GM10248 (cell line): Measurements from ENCODE around the gene SF3B5.

Experiments
- CTCF ChIA-PET: fragments of 300-600 bp; sonication (Branson Sonifier 250); formaldehyde crosslinking; extraction: SDS; loops from one replicate; lab custom pipeline; 2021; ENCODE audit warnings: antibody characterized with exemption; lab: Yijun Ruan, JAX
- POLR2A ChIA-PET: fragments of 350-650 bp; sonication (Branson Sonifier 250); formaldehyde crosslinking; extraction: SDS; loops from one replicate; lab custom pipeline; 2020; ENCODE audit warnings: antibody characterized with exemption; lab: Yijun Ruan, JAX
- DNase-seq: peaks from one replicate; pipeline ENCODE4 v3.0.0; 2012; ENCODE audit errors: extremely low spot score
- CTCF ChIP-seq: IDR thresholded peaks from 2 replicates; pipeline ENCODE4 v1.5.1; 2012; ENCODE audit warnings: mild to moderate bottlenecking, low read depth; ENCODE audit errors: extremely low read depth, missing control alignments, control extremely low read depth

Gene SF3B5

DNA sequence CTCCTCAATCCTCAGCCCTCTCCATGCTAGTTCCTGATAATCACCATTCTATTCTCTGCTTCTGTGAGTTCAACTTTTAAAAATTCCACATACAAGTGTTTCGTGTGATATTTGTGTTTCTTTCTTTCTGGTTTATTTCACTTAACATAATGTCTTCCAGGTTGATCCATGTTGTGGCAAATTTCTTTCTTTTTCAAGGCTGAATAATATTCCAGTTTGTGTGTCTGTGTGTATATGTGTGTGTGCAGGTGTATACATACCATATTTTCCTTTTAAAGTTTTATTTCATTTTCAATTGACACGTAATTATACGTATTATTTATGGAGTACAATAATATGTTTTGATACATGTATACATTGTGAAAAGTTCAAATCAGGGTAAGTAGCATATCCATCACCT lies 19.8 kb upstream of the SF3B5 start:
- no peak for DNase-seq
- ChIA-PET CTCF (interaction anchor here (1.0 to 2.1 kb wide), 5 partner anchors 8 to 540 kb away, joined by 3 to 9 read pairs (median 4); no protein-coding TSS in a partner anchor), POLR2A (no interaction called here)
- TF ChIP-seq CTCF, result no peak

GRCh38 chr6:144113366-144113765 lies 18.0 kb upstream of the SF3B5 start:
- TF ChIP-seq CTCF, result no peak
- ChIA-PET POLR2A (no interaction called here), CTCF (interaction anchor here (1.0 to 2.1 kb wide), 6 partner anchors 8 to 364 kb away, joined by 3 to 9 read pairs (median 4); no protein-coding TSS in a partner anchor)
- no peak for DNase-seq

- POLR2A ChIA-PET, result no interaction called here
- no peak for DNase-seq
- no peak for TF ChIP-seq CTCF
- CTCF ChIA-PET, result interaction anchor here (0.9 to 1.6 kb wide), 3 partner anchors 13 to 534 kb away, joined by 3 read pairs; no protein-coding TSS in a partner anchor
Measured at GRCh38 chr6:144110210-144110609, 14.8 kb upstream of the SF3B5 start.

GRCh38 chr6:144106206-144106605 lies 10.8 kb upstream of the SF3B5 start:
- POLR2A ChIA-PET, result no interaction called here
- CTCF ChIA-PET, result interaction anchor here (0.8 to 4.4 kb wide), 8 partner anchors 8 to 150 kb away, joined by 3 to 31 read pairs (median 3); no protein-coding TSS in a partner anchor

DNA sequence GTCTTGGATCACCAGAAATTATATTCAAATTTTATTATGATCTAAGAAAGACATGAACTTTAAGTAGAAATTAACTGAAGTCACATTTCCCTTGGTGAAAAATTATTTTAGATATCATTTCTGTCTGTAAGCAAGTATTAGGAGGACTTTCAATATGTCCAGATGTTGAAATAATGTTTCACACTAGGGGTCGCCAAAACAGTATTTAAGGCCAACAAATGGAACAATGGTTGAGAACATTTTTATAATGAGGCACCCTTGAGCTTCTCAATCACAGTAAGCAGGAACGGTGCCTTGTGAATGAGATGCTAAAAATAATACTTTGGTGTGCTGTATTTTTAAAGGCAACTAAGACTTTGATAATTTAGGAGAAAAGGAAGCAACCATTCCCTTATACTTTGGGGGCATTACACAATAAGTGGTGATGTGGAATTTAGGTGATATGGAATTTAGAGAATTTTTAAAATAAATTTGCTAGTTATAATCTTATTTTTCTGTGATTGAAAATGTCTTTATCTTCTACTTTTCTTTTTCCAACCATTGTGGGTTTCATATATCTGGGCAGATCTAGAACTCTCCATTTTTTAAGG lies 9.6 kb upstream of the SF3B5 start:
- ChIA-PET POLR2A (no interaction called here), CTCF (interaction anchor here (0.6 to 4.4 kb wide), 20 partner anchors 9 to 1153 kb away, joined by 3 to 31 read pairs (median 3); no protein-coding TSS in a partner anchor)
- peak; percentile 70 for DNase-seq
- TF ChIP-seq CTCF, result peak; percentile 67

More at GRCh38 chr6:144106206-144106605, 10.8 kb upstream of the SF3B5 start:
- no peak for TF ChIP-seq CTCF
- DNase-seq, result no peak

GRCh38 chr6:144104488-144104887 lies 9.1 kb upstream of the SF3B5 start:
- ChIA-PET POLR2A (no interaction called here), CTCF (interaction anchor here (0.8 to 4.4 kb wide), 11 partner anchors 10 to 382 kb away, joined by 3 to 31 read pairs (median 6); no protein-coding TSS in a partner anchor)
- no peak for TF ChIP-seq CTCF
- DNase-seq, result no peak
